Medulla oblongata (tissue), 1 donor: Measurements from ENCODE around the gene ABCC1.
"Not testable (repeated sequence)": the region's sequence is repeated elsewhere in the genome, so short reads cannot be mapped to it uniquely, and the experiment has no call there.

ENCODE experiments used
- DNase-seq: peaks from one replicate; pipeline ENCODE4 v3.0.0-alpha.2; 2015; ENCODE audit errors: extremely low spot score

Gene ABCC1

GRCh38 chr16:15967655-15968315, 18.4 kb downstream of the ABCC1 start:
- DNase-seq: no peak

GRCh38 chr16:15970202-15970601, 20.8 kb downstream of the ABCC1 start:
- DNase-seq: no peak

GRCh38 chr16:15970743-15971439, 21.5 kb downstream of the ABCC1 start:
- DNase-seq: no peak

- no peak for DNase-seq
Observed at GRCh38 chr16:15971440-15971815, 22.0 kb downstream of the ABCC1 start.

- DNase-seq: no peak
Observed at GRCh38 chr16:15972046-15972868, 22.8 kb downstream of the ABCC1 start.

GRCh38 chr16:15973421-15973820, 24.0 kb downstream of the ABCC1 start:
- no peak for DNase-seq

- no peak for DNase-seq
Observed at GRCh38 chr16:15974057-15974456, 24.6 kb downstream of the ABCC1 start.

- no peak for DNase-seq
Observed at GRCh38 chr16:15975172-15975571, 25.8 kb downstream of the ABCC1 start.

- no peak for DNase-seq
Observed at GRCh38 chr16:15976225-15976812, 26.9 kb downstream of the ABCC1 start.

GRCh38 chr16:15976929-15977637, 27.7 kb downstream of the ABCC1 start:
- no peak for DNase-seq

GRCh38 chr16:15979801-15980200, 30.4 kb downstream of the ABCC1 start:
- DNase-seq: no peak

- DNase-seq: no peak
Observed at GRCh38 chr16:15980329-15980728, 30.9 kb downstream of the ABCC1 start.

GRCh38 chr16:15981382-15981781, 32.0 kb downstream of the ABCC1 start:
- no peak for DNase-seq

GRCh38 chr16:15982194-15982915, 32.9 kb downstream of the ABCC1 start:
- DNase-seq: not testable (repeated sequence)

GRCh38 chr16:15983898-15984297, 34.5 kb downstream of the ABCC1 start:
- no peak for DNase-seq

- DNase-seq: no peak
Observed at GRCh38 chr16:15985144-15985543, 35.7 kb downstream of the ABCC1 start.

- DNase-seq: no peak
Observed at GRCh38 chr16:15986261-15986660, 36.8 kb downstream of the ABCC1 start.

GRCh38 chr16:15988268-15989013, 39.0 kb downstream of the ABCC1 start:
- DNase-seq: no peak

GRCh38 chr16:15990902-15991301, 41.5 kb downstream of the ABCC1 start:
- DNase-seq: no peak

- no peak for DNase-seq
Observed at GRCh38 chr16:15993128-15993527, 43.7 kb downstream of the ABCC1 start.
